ENCODE data around the gene RBM8A.
"Not testable (repeated sequence)": the region's sequence is repeated elsewhere in the genome, so short reads cannot be mapped to it uniquely, and the experiment has no call there.

The RBM8A gene

DNA sequence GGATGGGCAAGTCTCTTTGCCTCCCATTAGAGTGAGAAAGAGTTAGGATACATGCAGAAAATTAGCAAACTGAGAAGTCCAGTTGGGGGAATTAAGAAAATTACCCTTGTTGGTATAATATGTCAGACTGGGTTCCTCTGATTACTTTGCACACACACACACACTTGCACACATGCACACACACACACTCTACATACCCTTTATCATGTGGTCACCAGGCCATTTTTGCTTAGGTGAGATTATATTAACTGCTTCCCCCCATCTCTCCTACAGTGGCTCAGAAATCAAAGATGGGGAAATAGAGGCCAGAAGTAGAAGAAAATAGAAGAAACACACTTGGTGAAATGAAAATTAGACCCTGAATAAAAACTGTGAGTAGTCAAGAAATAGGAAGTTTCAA is 31.4 kb upstream of the RBM8A start:
- DNase-seq = peak in 1 of 42 donors; percentile 17
- intact Hi-C loops (cut with DNase I) = no loop called here

DNA sequence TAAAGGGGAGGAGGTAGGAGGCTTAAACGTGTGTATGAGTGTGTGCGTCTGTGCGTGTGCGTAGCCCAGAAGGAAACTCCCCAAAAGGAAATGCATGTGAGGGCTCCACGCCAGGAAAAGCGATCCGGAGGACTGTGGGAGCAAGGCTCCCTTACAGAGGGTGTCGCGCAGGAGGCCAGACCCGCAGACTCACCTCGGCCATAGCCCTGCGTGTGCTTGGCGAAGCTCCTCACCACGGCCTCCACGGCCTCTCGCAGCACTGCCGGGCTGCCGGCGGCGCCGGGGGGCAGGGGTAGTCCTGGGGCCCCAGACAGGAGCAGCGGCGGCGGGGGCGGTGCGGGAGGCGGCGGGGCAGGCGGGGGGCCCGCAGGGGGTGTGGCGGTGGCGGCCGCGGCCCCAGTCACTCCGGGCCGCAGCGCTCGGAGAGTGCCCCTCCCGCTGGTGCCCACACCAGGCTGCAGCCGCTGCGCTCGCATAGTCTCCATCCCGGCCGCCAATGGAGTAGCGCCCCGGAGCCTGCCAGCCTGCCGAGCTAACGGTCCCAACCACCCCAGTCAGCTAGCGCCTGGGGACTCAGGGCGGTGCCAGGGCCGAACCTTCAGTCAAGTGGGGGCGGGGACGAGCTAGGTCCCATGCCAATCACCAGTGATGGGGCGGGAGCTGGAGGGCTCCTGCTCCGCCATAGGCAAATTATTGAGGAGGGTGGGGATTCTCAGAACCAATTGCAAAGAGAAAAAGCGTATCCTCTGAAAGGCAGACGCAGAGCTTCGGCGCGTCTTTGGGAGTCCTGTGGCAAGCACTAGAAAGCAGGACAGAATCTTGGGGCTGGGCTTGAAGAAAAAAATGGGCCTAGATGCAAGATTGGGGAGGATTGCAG is 30.4 kb upstream of the RBM8A start, which contains the start of gene LIX1L:
Gene LIX1L (minus strand): TSS at position 575 of the 877 bp plus-strand sequence. CDS start 90 bp downstream, at position 485.
- DNase-seq = peak; percentile 93 to 99 (median 98)
- intact Hi-C loops (cut with DNase I) = loop anchor here (2.0 kb wide), 1 partner anchor 31 kb away; the partner anchor contains the start of gene RBM8A

DNA sequence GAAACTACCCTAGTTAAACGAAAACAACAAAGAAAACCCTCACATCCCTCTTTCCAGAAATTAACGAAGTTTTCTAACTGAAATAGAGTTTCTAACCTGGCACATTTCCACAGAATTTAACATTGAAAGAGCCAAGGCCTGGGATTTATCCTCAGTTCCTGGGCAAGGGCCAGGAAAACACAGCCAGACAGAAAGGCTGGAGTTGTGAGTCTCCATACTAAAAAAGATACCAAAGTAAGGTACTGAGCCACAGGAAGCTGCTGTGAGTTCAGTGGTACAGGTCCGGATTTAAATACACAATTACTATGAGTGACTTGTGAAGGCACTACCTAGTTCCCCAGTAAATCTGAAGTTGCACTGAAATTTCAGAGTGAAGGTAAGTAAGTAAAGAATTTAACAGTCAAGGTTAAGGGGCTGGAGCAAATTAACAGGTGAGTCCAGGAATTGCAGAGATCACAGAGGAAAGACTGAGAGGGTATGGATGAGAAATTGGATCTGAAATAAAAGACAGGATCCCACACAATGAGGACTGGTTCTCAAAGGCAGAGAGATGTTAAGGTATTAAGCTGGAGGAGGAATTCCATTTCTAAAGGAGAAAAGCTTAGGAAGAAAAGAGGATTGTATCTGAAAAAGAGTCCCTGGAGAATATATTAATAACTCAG is 29.6 kb upstream of the RBM8A start:
- intact Hi-C loops (cut with DNase I) = loop anchor here (2.0 kb wide), 1 partner anchor 30 kb away; the partner anchor contains the start of gene RBM8A
- DNase-seq = peak in 4 of 42 donors; percentile 6 to 57 (median 26)

DNA sequence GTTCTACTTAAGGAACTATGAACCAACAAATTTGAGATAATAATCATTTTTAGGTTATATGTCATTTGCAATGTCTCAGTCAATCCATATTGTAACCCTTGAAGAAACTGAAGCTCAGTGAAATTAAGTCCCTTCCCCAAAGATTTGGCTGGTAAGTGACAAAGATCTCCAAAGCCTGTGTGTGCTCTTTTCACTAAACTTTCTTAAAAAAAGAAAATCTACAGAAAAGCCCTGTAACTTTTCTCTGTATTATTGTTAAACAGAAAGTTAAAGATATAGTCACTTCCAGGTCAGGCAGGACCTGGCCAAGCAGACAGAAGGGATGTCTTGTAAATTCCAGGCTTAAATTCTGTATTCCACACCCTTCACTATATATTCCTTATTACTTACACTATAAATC is 29.1 kb upstream of the RBM8A start:
- intact Hi-C loops (cut with DNase I) = loop anchor here (2.0 kb wide), 1 partner anchor 30 kb away; the partner anchor contains the start of gene RBM8A
- no peak for DNase-seq

DNA sequence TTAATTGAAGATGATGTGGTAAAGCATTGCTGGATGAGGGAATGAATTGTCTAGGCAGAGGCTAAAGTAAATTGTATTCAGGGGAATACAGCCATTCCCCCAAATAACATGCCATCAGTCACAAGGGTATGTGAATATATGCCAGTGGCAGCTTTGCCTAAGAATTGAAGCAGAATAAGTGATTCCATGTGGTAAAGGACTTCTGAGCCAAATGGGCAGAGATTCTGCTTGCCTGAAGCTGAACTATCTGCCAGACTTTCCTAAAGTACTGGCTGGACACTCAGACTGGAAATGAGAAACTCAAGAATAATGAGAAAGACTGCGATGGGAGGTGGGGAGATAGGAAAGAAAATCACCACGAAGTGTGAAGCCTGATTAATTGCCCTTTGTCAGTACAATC is 28.2 kb upstream of the RBM8A start:
- intact Hi-C loops (cut with DNase I) = no loop called here
- peak in 1 of 42 donors; percentile 6 for DNase-seq

DNA sequence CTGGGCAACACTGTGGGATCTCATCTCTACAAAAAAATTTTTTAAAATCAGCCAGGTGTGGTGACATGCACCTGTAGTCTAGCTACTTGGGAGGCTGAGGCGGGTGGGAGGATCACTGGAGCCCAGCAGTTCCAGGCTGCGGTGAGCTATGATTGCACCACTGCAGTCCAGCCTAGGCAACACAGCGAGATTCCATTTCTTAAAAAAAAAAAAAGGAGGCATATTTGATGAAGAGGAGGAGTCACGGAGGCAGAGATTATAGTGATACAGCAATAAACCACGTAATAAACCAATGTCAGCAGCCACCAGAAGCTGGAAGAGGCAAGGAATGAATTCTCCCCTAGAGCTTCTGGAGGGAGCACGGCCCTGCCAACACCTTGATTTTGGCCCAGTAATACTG is 26.6 kb upstream of the RBM8A start:
- intact Hi-C loops (cut with DNase I) = no loop called here
- no peak for DNase-seq

DNA sequence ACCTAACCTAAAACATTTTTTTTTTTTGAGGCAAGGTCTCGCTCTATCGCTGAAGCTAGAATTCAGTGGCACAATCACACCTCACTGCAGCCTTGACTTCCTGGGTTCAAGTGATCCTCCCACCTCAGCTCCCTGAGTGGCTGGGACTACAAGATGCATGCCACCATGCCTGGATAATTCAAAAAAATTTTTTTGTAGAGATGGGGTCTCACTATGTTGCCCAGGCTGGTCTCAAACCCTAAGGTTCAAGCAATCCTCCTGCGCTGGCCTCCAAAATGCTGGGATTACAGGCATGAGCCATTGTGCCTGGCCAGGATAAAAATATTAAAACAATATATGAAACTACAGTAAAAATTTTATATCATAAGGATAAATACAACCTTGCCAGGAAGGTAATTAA is 25.6 kb upstream of the RBM8A start:
- DNase-seq = no peak
- intact Hi-C loops (cut with DNase I) = no loop called here

DNA sequence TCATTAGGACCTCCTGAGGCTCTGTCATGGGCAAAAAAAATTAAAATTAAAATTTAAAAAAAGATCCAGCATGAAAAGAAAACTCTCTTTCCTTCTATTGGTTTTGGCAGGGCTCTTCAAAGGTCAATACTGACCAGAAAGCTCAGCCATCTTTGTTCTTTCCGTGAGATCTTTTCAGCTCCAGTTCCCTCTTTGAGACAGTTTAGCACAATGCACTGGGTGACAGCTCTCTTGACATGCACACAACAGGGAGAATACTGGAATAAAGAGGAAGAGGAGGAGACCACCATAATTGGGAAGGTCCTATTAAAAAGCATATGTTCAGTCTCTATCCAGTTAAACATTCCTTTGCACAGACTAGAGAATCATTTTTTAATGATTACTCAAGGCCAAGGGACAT is 24.2 kb upstream of the RBM8A start:
- DNase-seq = no peak
- intact Hi-C loops (cut with DNase I) = no loop called here

DNA sequence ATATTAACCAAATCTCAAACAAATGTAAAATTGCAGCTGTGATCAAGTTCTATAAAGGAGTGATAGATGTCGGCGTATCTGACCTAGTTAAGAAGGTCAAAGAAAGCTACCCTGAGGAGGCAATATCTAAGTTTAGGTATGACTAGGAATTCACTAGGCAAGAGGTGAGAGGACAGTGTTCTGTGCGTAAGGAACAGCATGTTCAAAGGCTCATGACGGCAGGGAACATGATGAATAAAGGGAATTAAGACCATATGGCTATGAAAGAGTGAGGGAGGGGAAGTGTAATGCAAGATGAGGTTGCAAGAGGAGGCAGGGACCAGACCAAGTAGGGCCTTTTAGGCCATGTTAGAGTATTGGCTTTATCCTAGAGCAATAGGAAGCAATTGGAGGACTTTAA is 21.9 kb upstream of the RBM8A start:
- intact Hi-C loops (cut with DNase I) = no loop called here
- DNase-seq = no peak

DNA sequence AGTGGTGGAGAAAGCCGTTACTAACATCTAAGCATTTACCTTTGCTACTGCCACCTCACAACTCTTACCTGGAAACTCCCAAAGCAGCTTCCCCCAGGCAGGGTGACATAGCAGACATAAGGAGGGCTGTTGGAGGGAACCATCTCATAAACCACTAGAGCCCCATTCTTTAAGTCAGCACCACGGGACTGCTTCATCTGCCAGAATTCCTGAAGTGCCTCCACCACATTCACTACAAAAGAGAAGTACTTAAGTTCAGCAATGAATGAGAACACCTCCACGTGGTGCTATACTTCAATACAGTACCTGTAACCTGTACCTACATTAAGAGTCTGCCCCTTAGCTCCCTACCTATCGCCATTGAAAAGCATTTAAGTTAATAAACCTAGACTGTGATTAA is 20.3 kb upstream of the RBM8A start:
- DNase-seq = no peak
- intact Hi-C loops (cut with DNase I) = no loop called here

DNA sequence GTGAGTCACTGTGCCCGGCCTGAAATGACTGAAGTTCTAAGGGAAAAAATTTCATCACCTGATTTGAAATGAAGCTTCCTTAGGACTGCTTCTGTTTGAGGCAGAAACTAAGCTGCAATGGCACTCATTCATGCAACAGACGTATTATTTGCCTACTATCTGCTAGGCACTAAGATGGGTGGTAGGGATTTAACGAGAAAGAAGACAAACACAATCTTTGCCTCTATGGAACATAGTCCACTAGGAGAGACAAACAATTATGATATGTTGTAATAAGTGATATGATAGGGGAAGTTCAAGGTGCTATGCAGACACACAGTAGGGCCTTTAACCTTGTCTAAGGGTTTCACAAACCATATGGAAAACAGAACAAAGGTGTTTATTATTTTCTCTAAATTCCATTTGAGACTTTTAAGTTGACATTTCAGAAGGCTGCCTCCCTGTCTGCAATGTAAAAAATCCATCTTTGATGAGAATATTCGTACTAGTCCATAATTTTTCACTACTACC is 19.2 kb upstream of the RBM8A start:
- no peak for DNase-seq
- intact Hi-C loops (cut with DNase I) = no loop called here

DNA sequence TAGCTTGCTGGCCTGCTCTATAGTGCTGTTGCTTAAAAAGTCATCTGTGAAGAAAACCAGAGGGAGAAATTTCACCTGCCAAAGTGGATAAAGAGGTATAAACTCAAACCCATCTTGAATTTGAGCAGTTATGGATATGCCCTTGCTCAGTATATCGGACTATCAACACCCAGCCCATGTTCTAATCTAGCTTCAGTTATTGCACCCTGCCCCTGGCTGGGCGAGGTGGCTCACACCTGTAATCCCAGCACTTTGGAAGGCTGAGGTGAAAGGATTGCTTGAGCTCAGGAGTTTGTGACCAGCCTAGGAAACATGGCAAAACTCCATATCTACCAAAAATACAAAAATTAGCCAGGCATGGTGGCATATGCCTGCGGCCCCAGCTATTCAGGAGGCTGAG is 17.2 kb upstream of the RBM8A start:
- intact Hi-C loops (cut with DNase I) = no loop called here

DNA sequence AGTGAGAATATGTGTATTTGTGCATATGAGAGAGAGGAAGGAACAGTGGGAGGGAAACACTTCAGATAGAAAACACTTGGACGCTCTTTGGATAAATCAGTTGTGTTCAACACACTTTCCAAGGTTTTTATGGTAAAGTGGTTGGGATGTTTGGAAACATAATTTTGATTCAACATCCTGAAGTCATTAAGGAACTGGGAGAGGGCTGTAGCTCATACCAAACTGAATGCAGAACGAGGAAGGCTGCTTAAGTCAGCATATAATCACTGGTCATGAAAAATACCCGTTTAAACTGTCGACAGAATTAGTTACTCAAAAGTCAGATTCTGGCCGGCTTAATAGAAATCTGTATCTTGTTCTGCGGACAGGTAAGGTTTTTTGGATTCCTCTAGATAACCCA is 15.6 kb upstream of the RBM8A start:
- intact Hi-C loops (cut with DNase I) = no loop called here

More for the DNA sequence above, 17.2 kb upstream of the RBM8A start:
- DNase-seq = no peak

DNA sequence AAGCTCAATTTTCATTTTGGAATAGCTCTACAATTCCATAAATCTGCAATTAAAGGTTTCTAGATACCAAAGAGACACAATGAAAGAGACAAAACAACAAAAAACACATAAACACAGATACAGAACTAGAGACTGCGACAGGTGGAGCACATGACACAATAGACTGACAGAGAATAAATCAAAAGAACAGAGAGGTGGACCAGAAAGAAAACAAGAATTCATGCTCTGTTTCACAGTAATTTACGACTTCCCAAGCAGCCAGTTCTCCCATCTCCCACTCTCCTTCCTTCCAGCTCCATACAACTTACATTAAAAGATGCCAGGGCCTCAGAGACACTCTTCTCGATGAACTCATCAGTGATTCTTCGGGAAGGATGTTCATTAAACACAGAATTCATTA is 15.1 kb upstream of the RBM8A start:
- DNase-seq = no peak
- intact Hi-C loops (cut with DNase I) = no loop called here

More for the DNA sequence above, 15.6 kb upstream of the RBM8A start:
- DNase-seq = no peak

DNA sequence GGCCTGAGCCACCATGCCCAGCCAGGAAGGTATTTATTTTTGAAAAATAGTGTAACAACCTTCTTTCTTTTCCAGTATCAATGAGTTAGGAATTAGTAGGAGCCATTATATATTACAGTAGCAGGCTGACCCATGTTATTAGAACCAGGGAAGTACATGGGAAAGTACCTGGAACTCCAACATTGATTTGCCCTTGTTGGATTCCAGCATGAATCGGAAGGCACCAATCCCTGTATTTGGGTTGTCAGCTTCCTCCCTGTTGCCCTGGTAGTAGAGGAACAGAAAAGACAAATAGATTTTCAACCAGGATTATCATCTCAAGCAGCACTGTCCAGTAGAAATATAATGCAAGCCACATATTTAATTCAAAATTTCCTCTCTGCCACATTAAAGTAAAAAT is 10.2 kb upstream of the RBM8A start:
- intact Hi-C loops (cut with DNase I) = no loop called here
- no peak for DNase-seq

DNA sequence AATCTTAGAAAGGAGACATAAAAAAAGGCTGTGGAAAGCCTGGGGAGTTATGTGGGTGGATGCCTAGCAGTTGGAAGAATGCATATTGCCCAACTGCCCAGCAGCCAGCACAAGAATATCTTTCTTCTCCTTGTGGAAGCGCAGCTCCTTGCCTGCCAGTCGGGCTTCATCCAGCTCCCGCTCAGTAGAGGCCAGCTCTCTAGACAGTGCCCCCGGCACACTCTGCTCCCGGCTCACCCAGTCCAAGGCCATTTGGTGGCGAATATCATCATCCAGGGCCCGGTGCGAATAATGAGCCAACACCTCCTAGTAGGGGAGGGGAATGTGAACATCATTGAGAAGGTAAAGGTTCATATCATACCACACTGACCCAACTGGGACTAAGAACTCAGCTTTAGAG is 9.0 kb upstream of the RBM8A start:
- peak in 3 of 42 donors; percentile 10 to 41 (median 32) for DNase-seq
- intact Hi-C loops (cut with DNase I) = no loop called here

DNA sequence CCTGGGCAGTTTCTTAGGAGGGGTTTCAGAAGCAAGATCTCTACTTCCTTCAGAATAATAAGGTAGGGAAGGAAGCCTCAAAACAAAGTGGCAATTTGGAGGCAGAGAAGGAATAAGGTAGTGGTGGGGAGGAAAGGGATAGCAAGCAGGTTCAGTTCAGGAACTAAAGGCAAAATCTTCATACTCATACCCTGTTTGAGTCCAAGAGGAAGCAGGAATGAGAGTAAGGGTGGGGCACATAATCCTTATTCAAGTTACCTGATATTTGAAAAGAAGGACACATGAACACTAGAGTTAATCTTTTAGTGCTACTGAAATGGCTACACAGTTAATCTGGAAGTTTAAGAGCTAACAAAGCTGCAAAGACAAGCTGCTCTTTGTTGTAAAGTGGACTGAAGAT is 8.4 kb upstream of the RBM8A start:
- intact Hi-C loops (cut with DNase I) = no loop called here
- DNase-seq = no peak

DNA sequence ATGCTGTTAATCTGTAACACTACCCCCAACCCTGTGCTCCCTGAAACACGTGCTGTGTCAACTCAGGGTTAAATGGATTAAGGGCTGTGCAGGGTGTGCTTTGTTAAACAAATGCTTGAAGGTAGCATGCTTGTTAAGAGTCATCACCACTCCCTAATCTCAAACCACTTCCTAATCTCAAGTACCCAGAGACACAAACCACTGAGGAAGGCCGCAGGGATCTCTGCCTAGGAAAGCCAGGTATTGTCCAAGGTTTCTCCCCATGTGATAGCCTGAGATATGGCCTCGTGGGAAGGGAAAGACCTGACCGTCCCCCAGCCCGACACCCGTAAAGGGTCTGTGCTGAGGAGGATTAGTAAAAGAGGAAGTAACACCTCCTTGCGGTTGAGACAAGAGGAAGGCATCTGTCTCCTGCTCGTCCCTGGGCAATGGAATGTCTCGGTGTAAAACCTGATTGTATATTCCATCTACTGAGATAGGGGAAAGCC is 5.3 kb upstream of the RBM8A start:
- intact Hi-C loops (cut with DNase I); DNase-seq: not testable (repeated sequence)

DNA sequence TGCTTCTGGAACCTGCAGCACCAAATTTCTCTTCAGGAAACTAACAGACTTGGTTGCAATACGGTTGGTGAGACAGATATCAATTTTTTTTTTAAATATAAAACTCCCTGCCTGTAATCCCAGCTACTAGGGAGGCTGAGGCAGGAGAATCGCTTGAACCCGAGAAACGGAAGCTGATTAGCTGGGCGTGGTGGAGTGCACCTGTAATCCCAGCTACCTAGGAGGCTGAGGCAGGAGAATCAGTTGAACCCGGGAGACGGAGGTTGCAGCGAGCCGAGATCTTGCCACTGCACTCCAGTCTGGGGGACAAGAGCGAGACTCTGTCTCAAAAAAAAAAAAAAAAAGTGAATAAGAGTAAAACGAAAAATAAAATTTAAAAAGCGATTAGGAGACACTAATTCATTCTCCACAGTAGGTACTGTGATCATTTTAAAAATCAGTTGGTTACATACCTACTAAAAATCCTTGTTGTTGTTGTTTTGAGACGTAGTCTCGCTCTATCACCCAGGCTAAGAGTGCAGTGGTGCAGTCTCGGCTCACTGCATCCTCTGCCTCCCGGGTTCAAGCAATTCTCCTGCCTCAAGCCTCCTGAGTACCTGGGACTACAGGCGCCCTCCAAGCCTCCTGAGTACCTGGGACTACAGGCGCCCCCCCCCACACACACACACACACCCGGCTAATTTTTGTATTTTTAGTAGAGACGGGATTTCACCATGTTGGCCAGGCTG is 796 bp upstream of the RBM8A start:
- DNase-seq = peak in 9 of 42 donors; percentile 8 to 47 (median 25)
- intact Hi-C loops (cut with DNase I) = loop anchor here (2.0 kb wide), 1 partner anchor 29 kb away; no protein-coding TSS in a partner anchor
